ENCODE data around the gene GLCCI1.
"Not testable (repeated sequence)": the region's sequence is repeated elsewhere in the genome, so short reads cannot be mapped to it uniquely, and the experiment has no call there.

Gene GLCCI1

DNA sequence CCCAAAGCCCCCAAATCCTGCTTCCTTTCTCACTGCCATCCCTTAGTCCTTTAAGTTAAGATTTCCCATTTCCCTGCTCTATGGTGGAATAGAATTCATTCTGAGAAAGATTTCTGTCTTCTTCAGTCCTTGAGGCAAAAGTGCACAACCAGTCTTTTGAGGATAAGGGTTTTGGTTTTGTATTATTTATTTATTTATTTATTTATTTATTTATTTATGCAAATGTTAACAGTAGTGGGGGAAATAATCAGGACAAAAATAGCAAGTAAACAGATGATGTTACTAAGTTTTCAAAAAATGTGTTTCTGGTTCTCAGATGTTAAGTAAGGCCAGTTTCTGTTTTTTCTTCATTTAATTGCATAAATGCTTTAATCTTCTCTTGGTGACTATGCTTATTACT, 84.2 kb downstream of the GLCCI1 start:
- DNase-seq = no peak

DNA sequence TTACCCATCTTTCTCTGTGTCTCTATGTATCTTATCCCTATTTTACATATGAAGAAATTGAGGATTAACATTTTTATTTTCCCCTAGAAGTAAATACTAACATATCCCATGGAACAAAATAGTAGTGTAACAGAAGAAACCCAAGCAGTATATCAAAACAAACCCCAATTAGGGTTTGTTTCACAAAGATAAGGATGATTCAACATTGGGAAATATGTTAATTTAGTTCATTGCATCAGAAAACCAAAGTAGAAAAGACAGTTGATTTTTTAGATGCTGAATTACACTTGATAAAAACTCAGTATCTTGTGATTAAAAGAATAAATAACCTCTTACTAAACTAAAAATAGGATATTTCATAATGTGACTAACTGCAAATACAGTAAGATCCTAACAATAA, 87.8 kb downstream of the GLCCI1 start:
- DNase-seq = no peak

DNA sequence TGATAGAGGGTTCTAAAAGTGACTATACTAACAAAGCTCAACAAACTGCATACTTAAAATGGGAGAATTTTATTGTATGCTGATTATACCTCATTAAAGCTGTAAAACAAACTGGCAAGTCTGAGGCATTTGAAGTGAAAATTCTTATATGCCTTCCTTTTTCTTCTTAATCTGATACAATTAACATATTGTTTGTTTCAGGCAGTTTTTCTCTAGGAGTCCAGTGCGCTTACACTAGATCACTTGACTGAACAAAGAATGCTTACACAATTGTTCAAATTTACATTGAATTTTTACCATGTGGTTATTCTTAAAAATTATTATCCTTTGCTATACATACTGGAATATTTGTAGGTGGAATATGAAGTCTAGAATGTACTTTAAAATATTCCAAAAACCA, 89.0 kb downstream of the GLCCI1 start:
- no peak for DNase-seq

DNA sequence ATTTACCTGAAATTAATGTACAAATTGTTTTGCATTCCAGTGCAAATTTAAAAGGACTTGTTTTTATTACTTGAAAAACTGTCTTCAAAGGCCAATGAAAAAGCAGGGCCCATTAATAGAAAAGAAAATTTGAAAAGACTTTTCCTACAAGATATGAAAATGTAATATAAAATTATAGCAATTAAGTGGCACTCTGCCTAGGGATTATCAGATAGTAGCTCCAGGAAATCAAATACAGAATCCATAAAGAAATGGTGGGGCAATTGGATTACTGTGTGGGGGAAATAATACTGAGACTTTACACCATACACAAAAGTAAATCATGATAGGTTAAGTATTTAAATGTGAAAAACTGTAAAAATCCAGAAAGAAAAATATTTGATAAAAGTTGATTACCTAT, 89.7 kb downstream of the GLCCI1 start:
- DNase-seq = no peak

DNA sequence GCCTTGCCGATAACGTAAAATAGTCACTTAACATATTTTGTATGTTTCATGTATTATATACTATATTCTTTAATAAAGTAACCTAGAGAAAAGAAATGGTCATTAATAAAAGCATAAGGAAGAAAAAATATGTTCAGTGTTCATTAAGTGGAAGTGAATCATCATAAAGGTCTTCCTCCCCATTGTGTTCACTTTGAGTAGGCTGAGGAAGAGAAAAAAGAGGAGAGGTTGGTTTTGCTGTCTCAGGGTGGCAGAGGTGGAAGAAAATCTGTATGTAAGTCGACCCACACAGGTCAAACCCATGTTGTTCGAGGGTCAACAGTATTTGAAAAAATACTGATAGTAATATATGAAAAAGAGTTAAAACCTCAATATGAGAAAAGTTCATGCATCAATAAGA, 90.3 kb downstream of the GLCCI1 start:
- no peak for DNase-seq

DNA sequence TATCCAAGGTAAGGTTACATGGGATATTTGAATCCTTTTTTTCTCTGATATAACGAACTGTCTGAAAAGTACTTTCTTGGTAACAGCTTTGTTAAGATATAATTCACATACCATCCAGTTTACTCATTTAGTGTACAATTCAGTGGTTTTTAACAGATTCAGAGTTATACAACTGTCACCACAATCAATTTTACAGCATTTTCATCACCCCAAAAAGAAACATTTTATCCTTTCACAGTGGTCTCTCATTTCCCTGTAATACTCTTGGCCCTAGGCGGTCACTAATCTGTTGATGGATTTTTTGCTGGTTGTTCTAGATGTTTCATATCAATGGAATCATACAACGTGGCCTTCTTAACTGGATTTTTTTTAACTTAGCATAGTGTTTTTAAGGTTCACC, 91.6 kb downstream of the GLCCI1 start:
- DNase-seq = no peak

DNA sequence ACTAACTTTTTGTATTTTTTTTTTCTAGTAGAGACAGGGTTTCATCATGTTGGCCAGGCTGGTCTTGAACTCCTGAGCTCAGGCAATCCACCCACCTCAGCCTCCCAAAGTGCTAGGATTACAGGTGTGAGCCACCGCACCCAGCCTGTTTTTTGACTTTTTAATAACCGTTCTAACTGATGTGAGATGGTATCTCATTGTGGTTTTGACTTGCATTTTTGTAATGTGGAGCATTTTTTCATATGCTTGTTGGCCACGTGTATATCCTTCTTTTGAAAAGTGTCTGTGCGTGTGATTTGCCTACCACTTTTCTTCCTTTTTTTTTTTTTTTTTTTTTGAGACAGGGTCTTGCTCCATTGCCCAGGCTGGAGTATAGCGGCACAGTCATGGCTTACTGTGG, 94.7 kb downstream of the GLCCI1 start:
- not testable (repeated sequence) for DNase-seq

DNA sequence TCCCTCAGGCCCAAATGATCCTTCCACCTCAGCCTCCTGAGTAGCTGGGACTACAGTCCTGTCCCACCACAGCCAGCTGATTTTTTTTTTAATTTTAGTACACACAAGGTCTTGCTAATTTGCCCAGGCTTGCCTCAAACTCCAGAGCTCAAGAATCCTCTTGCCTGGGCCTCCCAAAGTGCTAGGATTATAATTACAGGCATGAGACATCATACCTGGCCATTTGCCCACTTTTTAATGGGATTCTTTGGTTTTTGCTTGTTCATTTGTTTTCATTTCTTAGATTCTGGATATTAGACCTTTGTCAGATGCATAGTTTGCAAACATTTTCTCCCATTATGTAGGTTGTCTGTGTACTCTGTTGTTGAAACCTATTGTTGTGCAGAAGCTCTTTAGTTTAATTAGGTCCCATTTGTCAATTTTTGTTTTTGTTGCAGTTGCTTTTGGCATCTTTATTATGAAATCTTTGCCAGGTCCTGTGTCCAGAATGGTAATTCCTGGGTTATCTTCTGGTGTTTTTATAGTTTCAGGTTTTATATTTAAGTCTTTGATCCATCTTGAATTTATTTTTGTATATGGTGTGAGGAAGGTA, 95.2 kb downstream of the GLCCI1 start:
- DNase-seq = no peak

DNA sequence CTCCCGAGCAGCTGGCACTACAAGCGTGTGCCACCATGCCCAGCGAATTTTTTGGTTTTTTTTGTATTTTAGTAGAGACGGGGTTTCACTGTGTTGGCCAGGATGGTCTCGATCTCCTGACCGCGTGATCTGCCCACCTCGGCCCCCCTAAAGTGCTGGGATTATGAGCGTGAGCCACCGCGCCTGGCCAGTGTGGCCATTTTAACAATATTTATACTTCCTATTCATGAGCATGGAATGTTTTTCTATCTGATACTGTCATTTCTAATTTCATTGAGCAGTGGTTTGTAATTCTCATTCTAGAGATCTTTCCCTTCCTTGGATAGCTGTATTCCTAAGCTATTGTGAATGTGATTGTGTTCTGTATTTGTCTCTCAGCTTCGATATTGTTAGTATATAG, 96.2 kb downstream of the GLCCI1 start:
- DNase-seq = no peak

DNA sequence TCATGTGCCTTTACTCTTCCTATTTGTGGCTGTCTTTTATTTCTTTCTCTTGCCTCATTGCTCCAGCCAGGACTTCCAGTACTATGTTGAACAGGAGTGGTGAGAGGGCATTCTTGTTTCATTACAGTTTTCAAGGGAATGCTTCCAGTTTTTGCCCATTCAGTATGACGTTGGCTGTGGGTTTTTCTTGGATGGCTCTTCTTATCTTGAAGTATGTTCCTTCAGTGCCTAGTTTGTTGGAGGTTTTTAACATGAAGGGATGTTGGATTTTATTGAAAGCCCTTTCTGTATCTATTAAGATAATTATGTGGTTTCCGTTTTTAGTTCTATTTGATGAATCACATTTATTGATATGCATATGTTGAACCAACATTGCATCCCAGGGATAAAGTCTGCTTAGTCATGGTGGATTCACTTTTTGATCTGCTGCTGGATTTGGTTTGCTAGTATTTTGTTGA, 96.8 kb downstream of the GLCCI1 start:
- DNase-seq = no peak

DNA sequence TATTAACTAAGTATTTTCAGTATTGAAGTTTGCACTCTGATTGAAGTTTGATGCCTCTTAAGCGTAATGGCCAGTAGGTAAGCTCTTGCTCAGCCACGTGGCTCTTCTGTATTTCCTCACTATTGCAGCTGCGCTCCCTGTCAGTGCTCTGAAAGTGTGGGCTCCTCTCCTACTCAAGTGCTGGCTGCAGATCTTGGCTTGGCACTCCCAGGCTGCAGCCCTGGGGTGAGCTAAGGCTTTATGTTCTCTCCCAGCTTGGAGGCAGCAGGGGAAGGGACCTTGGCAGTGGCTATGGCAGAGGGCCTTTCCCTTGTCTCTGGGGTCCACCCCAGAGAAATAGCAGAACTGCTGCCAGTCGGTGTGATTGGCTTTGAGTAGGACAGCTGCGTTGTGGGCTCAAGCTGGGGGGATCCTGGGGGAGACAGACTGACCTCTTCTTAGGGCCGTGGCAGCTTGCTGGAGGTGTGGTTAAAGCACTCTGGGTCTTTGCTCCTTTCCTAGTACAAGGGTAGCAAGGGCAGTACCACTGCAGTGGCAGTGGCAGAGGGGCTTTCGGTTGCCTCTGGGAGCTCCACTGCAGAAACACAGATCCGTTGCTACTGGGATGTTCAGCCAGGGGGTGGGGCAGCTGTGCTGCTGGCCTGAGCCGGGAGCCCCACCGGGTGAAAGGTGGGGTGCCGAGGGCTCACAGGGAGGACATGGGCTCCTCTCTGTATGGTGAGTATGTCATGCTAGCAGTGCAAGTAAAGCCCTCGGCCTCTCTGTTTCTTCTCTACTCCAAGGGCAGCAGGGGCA, 100.5 kb downstream of the GLCCI1 start:
- DNase-seq = no peak

DNA sequence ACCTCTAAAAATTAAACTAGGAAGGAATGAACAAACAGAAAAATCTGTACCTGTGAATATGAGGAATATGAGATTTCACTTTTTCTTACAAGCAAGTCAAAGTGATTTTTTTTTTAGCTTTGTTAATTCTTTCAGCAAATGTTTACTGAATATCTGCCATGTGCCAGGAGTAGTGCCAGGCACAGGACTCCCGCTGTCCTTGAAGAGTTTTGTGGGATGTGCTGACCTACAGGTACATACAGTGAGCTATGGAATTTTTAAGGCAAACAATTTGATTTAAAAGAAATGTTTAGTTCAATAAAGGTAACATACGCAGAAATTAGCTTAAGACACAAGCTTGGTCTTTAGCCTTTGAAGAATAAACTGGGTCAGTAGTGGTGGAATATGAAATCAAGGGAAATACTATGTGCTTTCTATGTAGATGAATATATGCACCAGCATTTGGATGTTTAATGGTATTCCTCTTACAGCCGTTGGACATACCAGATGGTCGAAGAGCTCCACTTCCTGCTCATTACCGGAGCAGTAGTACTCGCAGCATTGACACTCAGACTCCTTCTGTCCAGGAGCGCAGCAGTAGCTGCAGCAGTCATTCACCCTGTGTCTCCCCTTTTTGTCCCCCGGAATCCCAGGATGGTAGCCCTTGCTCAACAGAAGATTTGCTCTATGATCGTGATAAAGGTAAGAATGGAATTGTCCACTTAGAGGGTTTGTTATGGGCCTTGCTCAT, 102.0 kb downstream of the GLCCI1 start:
- DNase-seq = no peak

DNA sequence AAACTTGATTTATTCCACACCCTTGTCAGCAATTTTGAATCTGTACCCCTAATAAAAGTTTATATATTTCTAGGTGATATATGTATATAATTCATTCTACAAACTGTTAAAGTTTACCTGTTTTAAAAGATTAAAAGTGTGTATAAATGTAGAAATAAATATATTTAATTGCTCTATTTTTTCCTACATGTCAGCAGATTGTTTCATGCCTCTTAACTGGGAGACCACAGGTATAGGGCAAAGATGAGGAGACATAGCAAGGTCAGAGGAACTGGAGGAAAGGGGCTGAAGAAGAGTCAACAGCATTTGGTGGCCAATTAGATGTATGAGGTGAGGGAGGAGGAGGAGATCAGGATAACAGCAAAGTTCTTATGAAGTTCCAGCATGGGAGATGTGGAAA, 109.8 kb downstream of the GLCCI1 start:
- DNase-seq = no peak

DNA sequence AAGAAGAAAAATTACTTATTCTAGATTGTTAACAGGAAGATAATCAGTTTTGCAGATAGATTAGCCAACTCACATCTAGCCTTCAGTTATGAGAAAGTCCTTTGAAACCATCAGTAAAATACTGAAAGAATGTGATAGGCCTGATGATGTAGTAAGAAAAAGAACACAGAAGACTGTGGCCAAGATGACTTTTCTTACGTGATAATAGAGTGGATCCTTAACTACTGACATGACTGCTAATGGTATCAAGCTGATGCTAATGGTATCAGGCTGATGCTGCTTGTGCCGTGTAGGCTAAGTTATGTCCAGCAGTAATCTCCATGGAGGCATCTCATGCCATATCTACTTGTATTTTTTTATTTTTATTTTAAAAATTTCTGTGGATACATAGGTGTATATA, 114.2 kb downstream of the GLCCI1 start:
- DNase-seq = no peak

DNA sequence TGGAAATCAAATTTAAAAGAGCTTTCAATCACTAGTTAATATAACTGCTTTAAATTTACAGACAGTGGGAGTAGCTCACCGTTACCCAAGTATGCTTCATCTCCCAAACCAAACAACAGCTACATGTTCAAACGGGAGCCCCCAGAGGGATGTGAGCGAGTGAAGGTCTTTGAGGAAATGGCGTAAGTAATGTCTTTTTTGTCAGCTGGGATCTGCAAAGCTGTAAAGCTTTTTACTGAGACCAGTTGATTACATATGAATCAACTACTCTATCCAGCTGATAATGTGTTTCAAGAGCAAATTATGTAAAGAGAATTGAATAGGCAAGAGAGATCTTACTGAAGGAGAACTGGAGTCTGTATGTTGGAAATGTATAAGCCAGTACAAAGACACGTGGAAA, 116.2 kb downstream of the GLCCI1 start:
- peak; percentile 64 for DNase-seq

DNA sequence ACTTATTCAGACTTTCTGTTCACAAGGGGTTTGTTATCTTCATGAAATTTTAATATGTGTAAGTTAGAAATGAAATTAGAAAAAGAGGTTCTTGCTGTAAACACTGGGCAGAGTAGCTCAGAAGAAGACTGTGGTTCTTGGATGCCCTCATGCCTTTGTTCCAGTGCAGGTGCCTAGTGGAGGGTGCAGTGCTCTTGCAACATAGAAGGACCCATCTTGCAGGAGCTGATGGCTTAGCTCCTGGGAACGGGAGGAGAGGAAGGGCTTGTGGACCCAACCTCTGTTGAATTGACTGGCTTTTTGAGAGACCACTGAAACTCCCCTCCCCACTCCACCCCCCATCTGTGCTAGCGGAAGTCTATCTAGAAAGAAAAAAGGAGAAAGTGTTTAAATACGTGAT, 116.8 kb downstream of the GLCCI1 start:
- peak; percentile 28 for DNase-seq

DNA sequence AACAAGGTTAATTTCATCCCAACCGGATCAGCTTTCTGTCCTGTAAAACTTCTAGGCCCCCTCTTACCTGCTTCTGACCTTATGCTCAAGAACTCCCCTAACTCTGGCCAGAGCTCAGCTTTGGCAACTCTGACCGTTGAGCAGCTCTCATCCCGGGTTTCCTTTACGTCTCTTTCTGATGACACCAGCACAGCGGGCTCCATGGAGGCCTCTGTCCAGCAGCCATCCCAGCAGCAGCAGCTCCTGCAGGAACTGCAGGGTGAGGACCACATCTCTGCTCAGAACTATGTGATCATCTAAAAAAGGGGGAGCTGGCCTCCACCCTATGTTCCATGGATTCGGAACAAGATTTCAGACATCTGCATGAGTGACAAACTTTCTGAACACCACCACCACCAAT, 117.6 kb downstream of the GLCCI1 start:
- no peak for DNase-seq

DNA sequence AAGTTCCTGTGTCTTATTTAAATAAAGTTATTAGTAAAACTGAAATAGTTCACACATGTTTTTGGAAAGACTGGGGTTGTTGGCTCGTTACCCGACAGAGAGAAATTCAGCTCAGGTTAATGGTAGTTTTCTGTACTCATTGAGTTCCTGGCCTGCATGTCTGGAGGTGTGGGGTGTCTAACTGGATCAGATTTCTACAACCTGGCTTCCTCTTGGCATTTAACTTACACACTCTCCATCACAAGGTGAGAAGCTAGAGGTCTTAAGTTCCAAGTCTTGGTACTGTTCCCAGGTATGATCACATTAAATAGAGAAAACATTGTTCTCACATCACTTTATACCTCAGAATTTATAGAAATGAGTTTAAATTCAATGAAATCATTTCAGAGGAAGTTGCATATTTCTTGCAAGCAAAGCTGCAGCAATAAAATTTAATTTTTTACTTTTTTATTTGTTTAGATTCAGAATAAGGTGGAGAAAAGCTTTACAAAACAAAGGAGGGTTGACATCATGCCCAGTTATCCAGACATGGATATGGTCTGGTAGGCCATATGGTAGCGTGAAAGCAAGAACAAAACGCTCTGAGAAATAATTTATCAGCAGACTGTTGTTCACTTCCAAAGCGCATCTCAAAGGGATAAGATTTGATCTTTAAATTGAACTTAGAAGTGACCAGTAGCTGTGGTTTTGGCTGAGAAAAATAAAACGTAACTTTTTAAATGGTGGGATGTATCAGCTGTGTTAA, 120.6 kb downstream of the GLCCI1 start:
- DNase-seq = no peak

DNA sequence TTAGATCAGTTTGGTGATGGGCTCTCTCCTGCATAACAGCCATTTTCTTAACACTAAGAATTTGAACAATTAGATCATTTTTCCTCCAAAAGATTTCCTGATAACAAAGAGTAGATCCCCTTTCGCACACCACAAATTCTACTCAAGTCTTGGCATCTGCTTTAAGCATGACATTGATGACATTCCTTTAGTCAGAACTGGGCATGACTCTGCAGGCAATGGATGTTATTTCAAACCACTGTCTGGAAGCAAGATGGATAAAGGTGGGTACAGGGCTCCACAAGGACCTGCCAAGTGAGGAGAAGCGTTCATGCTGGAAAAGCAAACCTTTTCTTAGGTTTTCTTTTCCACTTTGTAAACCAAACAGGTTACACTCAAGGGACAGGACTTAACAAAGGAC, 123.5 kb downstream of the GLCCI1 start:
- no peak for DNase-seq

DNA sequence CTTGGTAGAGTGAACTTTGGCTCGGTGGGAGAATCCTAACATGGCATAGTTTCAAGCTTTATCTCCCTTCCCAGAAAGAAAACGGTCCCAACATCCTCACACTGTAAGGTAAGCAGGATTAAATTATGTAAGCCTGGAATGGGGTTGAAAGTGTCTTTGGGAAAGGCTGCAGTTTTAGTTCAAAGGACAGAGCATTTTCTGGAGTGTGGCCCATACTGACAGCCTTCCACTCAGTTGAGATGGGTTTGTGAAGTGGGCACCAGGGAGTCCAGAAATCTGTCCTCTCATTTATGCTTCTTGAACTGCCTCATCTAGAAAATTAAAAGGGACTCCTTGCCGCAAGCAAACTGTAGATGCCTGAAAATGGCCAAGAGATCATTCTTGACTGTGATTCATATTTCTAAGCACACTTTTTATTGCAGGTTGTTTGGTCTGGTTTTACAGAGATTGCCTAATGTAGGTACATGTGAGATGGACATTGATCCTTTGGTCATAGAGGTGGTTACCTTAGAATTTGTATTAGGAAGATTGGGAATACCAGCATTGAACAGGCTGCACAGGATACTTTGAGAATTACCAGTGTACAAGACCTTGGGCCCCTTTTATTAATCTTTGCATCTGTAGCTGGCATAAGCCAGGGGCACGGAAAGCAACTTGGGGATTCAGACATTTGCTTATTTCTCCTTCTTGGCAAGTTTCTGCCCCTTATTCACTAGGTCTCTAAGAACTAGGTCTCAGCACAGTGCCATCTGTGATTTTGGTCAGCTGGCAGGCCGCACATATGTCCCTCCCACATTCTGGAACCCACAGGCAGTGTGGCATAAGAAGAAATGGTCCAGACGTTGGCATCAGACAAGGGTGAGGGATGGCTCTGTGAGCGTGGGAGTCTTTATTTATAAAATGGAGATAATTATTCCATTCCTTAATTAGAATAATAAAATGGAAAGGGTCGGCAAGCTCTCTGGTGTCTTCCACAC, 125.9 kb downstream of the GLCCI1 start:
- DNase-seq = no peak

DNA sequence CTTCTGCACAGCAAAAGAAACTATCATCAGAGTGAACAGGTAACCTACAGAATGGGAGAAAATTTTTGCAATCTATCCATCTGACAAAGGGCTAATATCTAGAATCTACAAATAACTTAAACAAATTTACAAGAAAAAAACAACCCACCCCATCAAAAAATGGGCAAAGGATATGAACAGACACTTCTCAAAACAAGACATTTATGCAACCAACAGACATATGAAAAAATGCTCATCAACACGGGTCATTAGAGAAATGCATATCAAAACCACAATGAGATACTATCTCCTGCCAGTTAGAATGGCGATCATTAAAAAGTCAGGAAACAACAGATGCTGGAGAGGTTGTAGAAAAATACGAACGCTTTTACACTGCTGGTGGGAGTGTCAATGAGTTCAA, 132.7 kb downstream of the GLCCI1 start:
- not testable (repeated sequence) for DNase-seq

DNA sequence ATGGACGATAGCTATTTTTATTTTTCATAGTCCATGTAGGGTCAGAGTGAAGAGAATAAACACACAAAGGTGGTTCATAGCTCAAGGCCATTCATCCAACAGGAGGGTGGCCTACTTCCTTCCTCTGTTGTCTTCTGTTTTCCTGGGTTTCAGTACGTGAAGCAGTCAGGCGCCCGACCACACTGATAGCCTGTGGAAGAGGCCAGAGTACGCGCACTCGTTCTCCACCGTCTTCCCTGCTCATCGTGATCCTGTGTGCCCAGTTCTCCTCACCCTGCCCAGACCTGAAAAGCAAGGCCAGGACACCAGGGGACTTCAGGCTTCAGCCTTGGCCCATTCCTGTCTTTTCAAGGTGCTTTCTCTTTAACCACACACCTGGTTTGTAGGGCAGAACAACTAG, 134.7 kb downstream of the GLCCI1 start:
- no peak for DNase-seq

All from NCI-H1092 treated with DMSO at 0.1 percent for 48 hours (cell line).